IMR-90 (cell line): ENCODE measurements around the gene MBNL3.

Experiments used
- FOS ChIP-seq: fragments of 150-350 bp; IDR thresholded peaks from 2 replicates; pipeline ENCODE4 v1.6.1; 2016; ENCODE audit warnings: low read depth, low read length
- MAFK ChIP-seq: IDR thresholded peaks from 2 replicates; pipeline ENCODE4 v1.6.1; 2012; ENCODE audit warnings: low read depth, low read length, improper control_type of control experiment
- MAZ ChIP-seq: IDR thresholded peaks from 2 replicates; pipeline ENCODE4 v1.6.1; 2012; ENCODE audit warnings: low read depth, mild to moderate bottlenecking, low read length, improper control_type of control experiment, moderate library complexity, borderline replicate concordance
- MXI1 ChIP-seq: IDR thresholded peaks from 2 replicates; pipeline ENCODE4 v1.6.1; 2012; ENCODE audit warnings: low read depth, mild to moderate bottlenecking, low read length, moderate library complexity, borderline replicate concordance
- POLR2A ChIP-seq: IDR thresholded peaks from 2 replicates; pipeline ENCODE4 v1.6.1; 2012; ENCODE audit warnings: mild to moderate bottlenecking, low read depth, low read length
- RAD21 ChIP-seq: IDR thresholded peaks from 2 replicates; pipeline ENCODE4 v1.6.1; 2012; ENCODE audit warnings: low read length, improper control_type of control experiment
- RFX5 ChIP-seq: IDR thresholded peaks from 2 replicates; pipeline ENCODE4 v1.8.0; 2012; ENCODE audit warnings: low read depth, mild to moderate bottlenecking, low read length, moderate library complexity
- SMC3 ChIP-seq: fragments of 150-350 bp; IDR thresholded peaks from 2 replicates; pipeline ENCODE4 v1.6.1; 2016; ENCODE audit warnings: low read depth, mild to moderate bottlenecking, antibody characterized with exemption, low read length, moderate library complexity
- TF ChIP-seq, protein P1 (sequence below): conservative IDR thresholded peaks from 2 replicates; pipeline ENCODE4 v1.5.1; 2012; ENCODE audit warnings: mild to moderate bottlenecking, low read depth, low read length, improper control_type of control experiment

DNA sequence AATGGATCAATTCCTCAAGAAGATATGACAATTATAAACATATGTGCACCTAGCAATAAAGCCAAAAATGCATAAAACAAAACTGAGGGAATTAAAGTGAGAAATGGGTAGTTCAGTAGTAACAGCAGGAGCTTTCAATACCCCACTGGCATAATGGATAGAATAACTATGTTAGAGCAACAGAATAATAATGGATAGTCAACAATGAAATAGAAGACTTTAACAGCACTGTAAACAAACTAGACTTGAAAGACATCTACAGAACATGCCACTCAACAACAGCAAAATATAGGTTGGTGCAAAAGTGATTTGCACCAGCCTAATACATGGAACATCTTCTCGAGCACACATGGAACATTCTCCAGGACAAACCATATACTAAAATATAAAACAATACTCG, 20.0 kb upstream of the MBNL3 start:
- TF ChIP-seq POLR2A (no peak), SMC3 (no peak), MAFK (no peak), FOS (no peak), RAD21 (no peak), MAZ (no peak), RFX5 (no peak), MXI1 (no peak)
- TF ChIP-seq, protein P1, sequence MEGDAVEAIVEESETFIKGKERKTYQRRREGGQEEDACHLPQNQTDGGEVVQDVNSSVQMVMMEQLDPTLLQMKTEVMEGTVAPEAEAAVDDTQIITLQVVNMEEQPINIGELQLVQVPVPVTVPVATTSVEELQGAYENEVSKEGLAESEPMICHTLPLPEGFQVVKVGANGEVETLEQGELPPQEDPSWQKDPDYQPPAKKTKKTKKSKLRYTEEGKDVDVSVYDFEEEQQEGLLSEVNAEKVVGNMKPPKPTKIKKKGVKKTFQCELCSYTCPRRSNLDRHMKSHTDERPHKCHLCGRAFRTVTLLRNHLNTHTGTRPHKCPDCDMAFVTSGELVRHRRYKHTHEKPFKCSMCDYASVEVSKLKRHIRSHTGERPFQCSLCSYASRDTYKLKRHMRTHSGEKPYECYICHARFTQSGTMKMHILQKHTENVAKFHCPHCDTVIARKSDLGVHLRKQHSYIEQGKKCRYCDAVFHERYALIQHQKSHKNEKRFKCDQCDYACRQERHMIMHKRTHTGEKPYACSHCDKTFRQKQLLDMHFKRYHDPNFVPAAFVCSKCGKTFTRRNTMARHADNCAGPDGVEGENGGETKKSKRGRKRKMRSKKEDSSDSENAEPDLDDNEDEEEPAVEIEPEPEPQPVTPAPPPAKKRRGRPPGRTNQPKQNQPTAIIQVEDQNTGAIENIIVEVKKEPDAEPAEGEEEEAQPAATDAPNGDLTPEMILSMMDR: no peak
